B cell (primary cell): ENCODE data around the gene ARHGAP22. TPM values are rescaled to one million over a fixed set of nuclear protein-coding genes. Genes with fewer than 3 reads are reported as not detected.

Source experiments
- ATAC-seq: fragments of 200-7000 bp; cut with Tn5 transposase; one replicate; pipeline ENCODE4 v1.10.0; 2021; ENCODE audit warnings: low read depth, mild to moderate bottlenecking, moderate number of reproducible peaks, moderate library complexity
- CTCF ChIA-PET: fragments of 350-600 bp; sonication (Branson Sonifier 250); formaldehyde crosslinking; loops from one replicate; lab custom pipeline; 2021; ENCODE audit warnings: antibody characterized with exemption, inconsistent platforms; lab: Charles Lee
- POLR2A ChIA-PET: fragments of 350-600 bp; sonication (Branson Sonifier 250); formaldehyde crosslinking; loops from one replicate; lab custom pipeline; 2021; ENCODE audit warnings: antibody characterized with exemption; lab: Charles Lee
- DNase-seq: peaks from one replicate; pipeline ENCODE4 v3.0.0; 2013
- H2AFZ ChIP-seq: 2 replicates; pipeline ENCODE4 v1.6.1; 2012; ENCODE audit warnings: mild to moderate bottlenecking, low read depth, low read length; ENCODE audit not compliant: insufficient read depth, poor library complexity, severe bottlenecking
- H3K27ac ChIP-seq, 2 donors: 1 replicate in 1 of 2; 2 replicates in 1 of 2; pipeline ENCODE4 v1.5.1; 2012 to 2013; ENCODE audit warnings: low read length in 2 of 2, mild to moderate bottlenecking in 2 of 2, moderate library complexity in 1 of 2
- H3K27me3 ChIP-seq, 4 experiments: fragments of 200-600 bp in 1 of 4; sonication (generic) in 1 of 4; replicated peaks in 1 of 4; 1 replicate in 2 of 4; 2 replicates in 2 of 4; pipeline versions ENCODE4 v1.6.1 to v1.7.0; 2013 to 2016; ENCODE audit warnings: low read length in 3 of 4, mild to moderate bottlenecking in 2 of 4, mixed read lengths in 1 of 4, moderate library complexity in 1 of 4; ENCODE audit not compliant: insufficient read depth in 4 of 4, control insufficient read depth in 3 of 4; ENCODE audit errors: control extremely low read depth in 1 of 4
- H3K36me3 ChIP-seq, 2 experiments: replicated peaks in 1 of 2; 1 replicate in 1 of 2; 2 replicates in 1 of 2; pipeline versions ENCODE4 v1.6.1 to v1.7.1; 2013; ENCODE audit warnings: low read length in 1 of 2; ENCODE audit not compliant: insufficient read depth in 2 of 2, control insufficient read depth in 1 of 2; ENCODE audit errors: control extremely low read depth in 1 of 2, extremely low read depth in 1 of 2
- H3K4me1 ChIP-seq, 2 donors: fragments of 200-600 bp in 1 of 2; sonication (generic) in 1 of 2; 1 replicate in 1 of 2; 2 replicates in 1 of 2; pipeline versions ENCODE4 v1.5.1 to v1.6.1; 2013 to 2017; ENCODE audit warnings: low read length in 2 of 2; ENCODE audit not compliant: control insufficient read depth in 2 of 2, insufficient read depth in 2 of 2
- H3K4me2 ChIP-seq: replicated peaks from 2 replicates; pipeline ENCODE3; 2012; ENCODE audit warnings: mild to moderate bottlenecking, low read depth, low read length; ENCODE audit not compliant: poor library complexity, severe bottlenecking
- H3K4me3 ChIP-seq, 5 experiments: fragments of 200-600 bp in 1 of 5; sonication (generic) in 1 of 5; 1 replicate in 3 of 5; 2 replicates in 2 of 5; pipeline versions ENCODE4 v1.5.1 to v1.7.0; 2011 to 2016; ENCODE audit warnings: low read length in 4 of 5, mild to moderate bottlenecking in 4 of 5, low read depth in 2 of 5, control low read depth in 1 of 5, moderate library complexity in 1 of 5; ENCODE audit not compliant: insufficient read depth in 1 of 5; ENCODE audit errors: control extremely low read depth in 1 of 5, extremely low read depth in 1 of 5
- H3K79me2 ChIP-seq: fragments of 200-600 bp; sonication (generic); one replicate; pipeline ENCODE4 v1.6.0; 2016; ENCODE audit warnings: low read length; ENCODE audit not compliant: control insufficient read depth, insufficient read depth
- H3K9ac ChIP-seq: fragments of 200-600 bp; sonication (generic); 2 replicates; pipeline ENCODE4 v1.6.1; 2017; ENCODE audit warnings: mild to moderate bottlenecking, low read length, moderate library complexity
- H3K9me3 ChIP-seq, 3 donors: one replicate each; pipeline versions ENCODE4 v1.6.1 to v1.7.1; 2013; ENCODE audit warnings: low read length in 2 of 3; ENCODE audit not compliant: control insufficient read depth in 2 of 3, insufficient read depth in 1 of 3; ENCODE audit errors: control extremely low read depth in 1 of 3
- H4K20me1 ChIP-seq: 2 replicates; pipeline ENCODE4 v1.6.0; 2012; ENCODE audit warnings: mild to moderate bottlenecking, low read length; ENCODE audit not compliant: insufficient read depth, control insufficient read depth, poor library complexity, severe bottlenecking
- H3K27ac Mint-ChIP-seq: one replicate; pipeline ENCODE4 v1.8.0; 2021; ENCODE audit warnings: mixed read lengths
- H3K27me3 Mint-ChIP-seq: one replicate; pipeline ENCODE4 v1.8.0; 2021; ENCODE audit warnings: mixed read lengths
- H3K4me1 Mint-ChIP-seq: one replicate; pipeline ENCODE4 v1.8.0; 2021; ENCODE audit warnings: mixed read lengths
- H3K4me3 Mint-ChIP-seq: one replicate; pipeline ENCODE4 v1.8.0; 2021; ENCODE audit warnings: mixed read lengths
- H3K9me3 Mint-ChIP-seq: one replicate; pipeline ENCODE4 v1.8.0; 2022; ENCODE audit warnings: mixed read lengths; ENCODE audit not compliant: insufficient read depth
- EZH2 ChIP-seq: IDR thresholded peaks from 2 replicates; pipeline ENCODE4 v1.6.1; 2012; ENCODE audit warnings: borderline replicate concordance, low read depth, mild to moderate bottlenecking, moderate library complexity, low read length; ENCODE audit not compliant: insufficient read depth, poor library complexity, severe bottlenecking
- WGBS: methylation state at CpG from one replicate; pipeline ENCODE4 v1.1.5; 2013; ENCODE audit warnings: missing lambda C conversion rate; ENCODE audit not compliant: insufficient coverage; 5-methylcytosine and 5-hydroxymethylcytosine counted together
- intact Hi-C: fragments of 100-400 bp; cut with micrococcal nuclease; formaldehyde crosslinking; loops from one replicate; pipeline ENCODE4 v1.10.0; 2022
- polyA plus RNA-seq: library from polyadenylated mRNA; depleted of rRNA; stranded (reverse); fragments of >200 nt; gene quantifications from 2 replicates; pipeline ENCODE4 v1.2.3, GENCODE V29; 2012
- total RNA-seq, 2 donors: library from RNA; stranded (reverse); fragments of 120-200 nt in 1 of 2; gene quantifications; 1 replicate in 1 of 2; 2 replicates in 1 of 2; pipeline versions ENCODE4 v1.2.3 to v1.2.4, GENCODE V29; 2013 to 2022
- TF ChIP-seq, protein P1 (sequence below): fragments of 200-600 bp; IDR thresholded peaks from one replicate; pipeline ENCODE4 v1.8.0; 2022; ENCODE audit warnings: antibody characterized with exemption, mild to moderate bottlenecking

The ARHGAP22 gene
- total and polyA plus RNA-seq, 2 donors (not counting 1 experiment from before 2014, with no cell fraction given): 1.9 to 2.0 TPM

GRCh38 chr10:48535416-48536155 is 69.3 kb downstream of the ARHGAP22 start:
- H3K4me2 ChIP-seq: no peak overlapping the region
- CTCF ChIA-PET: interaction anchor here (0.9 kb wide), 1 partner anchor 11 kb away, joined by 3 read pairs; no protein-coding TSS in a partner anchor
- H3K27ac ChIP-seq: no peak overlapping the region
- H4K20me1 ChIP-seq: no peaks in the 10 kb centered on the region
- H2AFZ ChIP-seq: no peak overlapping the region
- no peaks in the 10 kb centered on the region for H3K9me3 Mint-ChIP-seq
- intact Hi-C loops: no loop called here
- POLR2A ChIA-PET: no interaction called here
- no peaks in the 10 kb centered on the region for H3K4me1 Mint-ChIP-seq
- no peaks in the 10 kb centered on the region for H3K27me3 ChIP-seq
- no peak overlapping the region for H3K27ac Mint-ChIP-seq
- H3K36me3 ChIP-seq: no peaks in the 10 kb centered on the region
- WGBS: 94% methylated on average over 10 of the region's 12 CpGs
- H3K9ac ChIP-seq: no peak overlapping the region
- H3K4me3 ChIP-seq: no peak overlapping the region
- no peak for DNase-seq
- TF ChIP-seq, protein P1, sequence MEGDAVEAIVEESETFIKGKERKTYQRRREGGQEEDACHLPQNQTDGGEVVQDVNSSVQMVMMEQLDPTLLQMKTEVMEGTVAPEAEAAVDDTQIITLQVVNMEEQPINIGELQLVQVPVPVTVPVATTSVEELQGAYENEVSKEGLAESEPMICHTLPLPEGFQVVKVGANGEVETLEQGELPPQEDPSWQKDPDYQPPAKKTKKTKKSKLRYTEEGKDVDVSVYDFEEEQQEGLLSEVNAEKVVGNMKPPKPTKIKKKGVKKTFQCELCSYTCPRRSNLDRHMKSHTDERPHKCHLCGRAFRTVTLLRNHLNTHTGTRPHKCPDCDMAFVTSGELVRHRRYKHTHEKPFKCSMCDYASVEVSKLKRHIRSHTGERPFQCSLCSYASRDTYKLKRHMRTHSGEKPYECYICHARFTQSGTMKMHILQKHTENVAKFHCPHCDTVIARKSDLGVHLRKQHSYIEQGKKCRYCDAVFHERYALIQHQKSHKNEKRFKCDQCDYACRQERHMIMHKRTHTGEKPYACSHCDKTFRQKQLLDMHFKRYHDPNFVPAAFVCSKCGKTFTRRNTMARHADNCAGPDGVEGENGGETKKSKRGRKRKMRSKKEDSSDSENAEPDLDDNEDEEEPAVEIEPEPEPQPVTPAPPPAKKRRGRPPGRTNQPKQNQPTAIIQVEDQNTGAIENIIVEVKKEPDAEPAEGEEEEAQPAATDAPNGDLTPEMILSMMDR: no peak
- no peak for TF ChIP-seq EZH2
- no peaks in the 10 kb centered on the region for H3K4me1 ChIP-seq
- no peak overlapping the region for H3K4me3 Mint-ChIP-seq
- ATAC-seq: no peak
- H3K9me3 ChIP-seq: peaks cover 0 to 8% (median 3%) of the 10 kb centered on the region in 3 donors
- H3K79me2 ChIP-seq: no peaks in the 10 kb centered on the region
- H3K27me3 Mint-ChIP-seq: no peaks in the 10 kb centered on the region
